Endothelial cell of umbilical vein (primary cell): ENCODE measurements around the gene ZNF280C. TPM values are rescaled to one million over a fixed set of nuclear protein-coding genes. Genes with fewer than 3 reads are reported as not detected.

Source experiments
- BruUV-seq: library from RNA; stranded (reverse); fragments of 400-500 nt; replicated peaks from 2 replicates; lab custom pipeline; 2021; lab: Mats Ljungman, UMichigan
- CTCF ChIA-PET: fragments of 300-600, 350-600 bp; sonication (Branson Sonifier 250); formaldehyde crosslinking; loops from one replicate; lab custom pipeline; 2021; ENCODE audit warnings: antibody characterized with exemption, inconsistent platforms; lab: Charles Lee
- POLR2A ChIA-PET: fragments of 300-600, 350-600 bp; sonication (Branson Sonifier 250); formaldehyde crosslinking; loops from one replicate; lab custom pipeline; 2021; ENCODE audit warnings: antibody characterized with exemption, inconsistent platforms; lab: Charles Lee
- DNase-seq: peaks from one replicate; pipeline ENCODE4 v3.0.0-alpha.2; 2011; ENCODE audit warnings: low read depth, low spot score
- FAIRE-seq: peaks from 2 replicates; lab custom pipeline; 2011; peaks lifted over from hg19 to GRCh38; lab: Jason Lieb, UNC
- H2AFZ ChIP-seq: 2 replicates; pipeline ENCODE4 v1.6.0; 2012; ENCODE audit warnings: low read depth, low read length, control low read depth, inconsistent platforms
- H3K27ac ChIP-seq: 2 replicates; pipeline ENCODE4 v1.5.1; 2011; ENCODE audit warnings: low read depth, mild to moderate bottlenecking, control low read depth, low read length, moderate library complexity; ENCODE audit not compliant: insufficient read depth
- H3K27me3 ChIP-seq, 2 experiments: 2 replicates each; pipeline versions ENCODE4 v1.6.0 to v1.6.1; 2011; ENCODE audit warnings: low read length in 2 of 2, mixed read lengths in 1 of 2; ENCODE audit not compliant: control insufficient read depth in 2 of 2, insufficient read depth in 2 of 2
- H3K36me3 ChIP-seq, 2 experiments: 2 replicates in 1 of 2; 3 replicates in 1 of 2; pipeline ENCODE4 v1.5.1; 2011; ENCODE audit warnings: low read length in 2 of 2, mild to moderate bottlenecking in 1 of 2, moderate library complexity in 1 of 2; ENCODE audit not compliant: control insufficient read depth in 2 of 2, insufficient read depth in 2 of 2; ENCODE audit errors: extremely low read depth in 1 of 2
- H3K4me1 ChIP-seq: 3 replicates; pipeline ENCODE4 v1.5.1; 2011; ENCODE audit warnings: mild to moderate bottlenecking, low read length; ENCODE audit not compliant: control insufficient read depth, insufficient read depth; ENCODE audit errors: extremely low read depth
- H3K4me2 ChIP-seq: 2 replicates; pipeline ENCODE4 v1.6.1; 2011; ENCODE audit warnings: low read length, control low read depth, mixed read lengths; ENCODE audit not compliant: insufficient read depth
- H3K4me3 ChIP-seq, 3 experiments: fragments of 200-600 bp in 1 of 3; sonication (generic), shearing (Covaris generic) in 1 of 3; replicated peaks in 1 of 3; 2 replicates each; pipeline ENCODE4 v1.5.1; 2011 to 2016; ENCODE audit warnings: control low read depth in 3 of 3, low read length in 3 of 3, mild to moderate bottlenecking in 2 of 3, inconsistent platforms in 1 of 3, low read depth in 1 of 3, moderate library complexity in 1 of 3; ENCODE audit not compliant: insufficient read depth in 1 of 3
- H3K79me2 ChIP-seq: 2 replicates; pipeline ENCODE4 v1.6.0; 2012; ENCODE audit warnings: low read length, inconsistent platforms; ENCODE audit not compliant: control insufficient read depth, insufficient read depth
- H3K9ac ChIP-seq: replicated peaks from 2 replicates; pipeline ENCODE3; 2011; ENCODE audit warnings: low read length, control low read depth; ENCODE audit not compliant: insufficient read depth; ENCODE audit errors: extremely low read depth
- H3K9me1 ChIP-seq: replicated peaks from 3 replicates; pipeline ENCODE4 v1.6.0; 2011; ENCODE audit warnings: mild to moderate bottlenecking, low read length; ENCODE audit not compliant: control insufficient read depth, insufficient read depth; ENCODE audit errors: extremely low read depth
- H3K9me3 ChIP-seq: replicated peaks from 2 replicates; pipeline ENCODE4 v1.5.1; 2012; ENCODE audit warnings: low read length, inconsistent platforms; ENCODE audit not compliant: control insufficient read depth, insufficient read depth
- H4K20me1 ChIP-seq: replicated peaks from 2 replicates; pipeline ENCODE3; 2011; ENCODE audit warnings: mild to moderate bottlenecking, low read length; ENCODE audit not compliant: control insufficient read depth, insufficient read depth; ENCODE audit errors: extremely low read depth
- FOS ChIP-seq: IDR thresholded peaks from 2 replicates; pipeline ENCODE4 v1.6.1; 2011; ENCODE audit warnings: mild to moderate bottlenecking, low read length, moderate library complexity, borderline replicate concordance; ENCODE audit not compliant: insufficient read depth
- GATA2 ChIP-seq: IDR thresholded peaks from 2 replicates; pipeline ENCODE4 v1.7.0; 2011; ENCODE audit warnings: low read depth, mild to moderate bottlenecking, moderate library complexity, mixed read lengths, low read length; ENCODE audit not compliant: insufficient read length, insufficient read depth
- dilution Hi-C: fragments of 300-500 bp; cut with MboI; formaldehyde crosslinking; loops from one replicate; pipeline ENCODE4 v1.15.0; 2019; ENCODE audit warnings: low sequenced_read_pairs; ENCODE audit not compliant: extremely low pct_ligation_motif_present
- intact Hi-C: fragments of 100-400 bp; cut with micrococcal nuclease; formaldehyde crosslinking; loops from one replicate; pipeline ENCODE4 v1.10.0; 2022
- polyA plus RNA-seq, 4 experiments: library from polyadenylated mRNA; depleted of rRNA in 3 of 4; stranded (reverse) in 3 of 4; unstranded in 1 of 4; fragments of >200 nt; gene quantifications; 2 replicates each; pipeline versions ENCODE4 v1.2.1 to v1.2.3, GENCODE V29; 2011 to 2012; ENCODE audit warnings: missing spikeins in 1 of 4
- total RNA-seq: library from RNA; stranded (reverse); gene quantifications from 2 replicates; pipeline ENCODE4 v1.2.3, GENCODE V29; 2021
- TF ChIP-seq, protein P1 (sequence below), 2 donors: IDR thresholded peaks; 1 replicate in 1 of 2; 2 replicates in 1 of 2; pipeline ENCODE4 v1.5.1; 2011; ENCODE audit warnings: low read length in 2 of 2, mild to moderate bottlenecking in 2 of 2, moderate library complexity in 2 of 2, control low read depth in 1 of 2, inconsistent platforms in 1 of 2, low read depth in 1 of 2; ENCODE audit not compliant: insufficient read depth in 1 of 2; ENCODE audit errors: extremely low read depth in 1 of 2

The ZNF280C gene
- total and polyA plus RNA-seq, 2 donors (not counting 3 experiments of a cell fraction or from before 2014, with no cell fraction given) = 3.2 to 7.7 TPM

- no TSS peak for BruUV-seq
- dilution Hi-C loops (no loop called here), intact Hi-C loops (loop anchor here (2.0 kb wide), 1 partner anchor 63 kb away; the partner anchor contains the start of gene ELF4)
- no peaks in the 10 kb centered on the region for H3K9me3 ChIP-seq
- TF ChIP-seq, protein P1, sequence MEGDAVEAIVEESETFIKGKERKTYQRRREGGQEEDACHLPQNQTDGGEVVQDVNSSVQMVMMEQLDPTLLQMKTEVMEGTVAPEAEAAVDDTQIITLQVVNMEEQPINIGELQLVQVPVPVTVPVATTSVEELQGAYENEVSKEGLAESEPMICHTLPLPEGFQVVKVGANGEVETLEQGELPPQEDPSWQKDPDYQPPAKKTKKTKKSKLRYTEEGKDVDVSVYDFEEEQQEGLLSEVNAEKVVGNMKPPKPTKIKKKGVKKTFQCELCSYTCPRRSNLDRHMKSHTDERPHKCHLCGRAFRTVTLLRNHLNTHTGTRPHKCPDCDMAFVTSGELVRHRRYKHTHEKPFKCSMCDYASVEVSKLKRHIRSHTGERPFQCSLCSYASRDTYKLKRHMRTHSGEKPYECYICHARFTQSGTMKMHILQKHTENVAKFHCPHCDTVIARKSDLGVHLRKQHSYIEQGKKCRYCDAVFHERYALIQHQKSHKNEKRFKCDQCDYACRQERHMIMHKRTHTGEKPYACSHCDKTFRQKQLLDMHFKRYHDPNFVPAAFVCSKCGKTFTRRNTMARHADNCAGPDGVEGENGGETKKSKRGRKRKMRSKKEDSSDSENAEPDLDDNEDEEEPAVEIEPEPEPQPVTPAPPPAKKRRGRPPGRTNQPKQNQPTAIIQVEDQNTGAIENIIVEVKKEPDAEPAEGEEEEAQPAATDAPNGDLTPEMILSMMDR (IDR thresholded peaks at IDR 0.05; ENCODE audit: extremely low read depth in 1 of 2, insufficient read depth in 1 of 2, low read depth in 1 of 2, low read length in 2 of 2) = no peak
- TF ChIP-seq FOS (no peak), GATA2 (peak; percentile 62)
- H3K4me3 ChIP-seq = no peak overlapping the region
- peak; percentile 48 for DNase-seq
- POLR2A ChIA-PET = interaction anchor here (1.0 kb wide), 1 partner anchor 87 kb away, joined by 3 read pairs; no protein-coding TSS in a partner anchor
- no peaks in the 10 kb centered on the region for H4K20me1 ChIP-seq
- peak; percentile 98 for FAIRE-seq
- H3K27me3 ChIP-seq = no peaks in the 10 kb centered on the region
- H3K4me1 ChIP-seq = peaks cover 26% of the 10 kb centered on the region
- H3K9ac ChIP-seq = peak overlapping the region; percentile 12
- no peaks in the 10 kb centered on the region for H3K9me1 ChIP-seq
- H3K27ac ChIP-seq = peak overlapping the region; percentile 69
- no peaks in the 10 kb centered on the region for H3K79me2 ChIP-seq
- CTCF ChIA-PET = interaction anchor here (0.8 to 1.8 kb wide), 3 partner anchors 34 to 113 kb away, joined by 3 to 14 read pairs (median 3); no protein-coding TSS in a partner anchor
- H3K4me2 ChIP-seq = peak overlapping the region; percentile 48
- H2AFZ ChIP-seq = peak overlapping the region; percentile 34
- H3K36me3 ChIP-seq = no peaks in the 10 kb centered on the region
Observed at GRCh38 chrX:130173190-130173895, 95.4 kb downstream of the ZNF280C start.
